HG02588 (cell line): Measurements from ENCODE around the gene LIX1L.
A peak's percentile ranks its signal among the peaks of the same experiment; 100 is the strongest.

ENCODE experiments used
- ATAC-seq: cut with Tn5 transposase; IDR thresholded peaks from one replicate; pipeline ENCODE4 v1.9.1; 2021; ENCODE audit warnings: mild to moderate bottlenecking, moderate library complexity; ENCODE audit not compliant: unreplicated experiment

Gene LIX1L

DNA sequence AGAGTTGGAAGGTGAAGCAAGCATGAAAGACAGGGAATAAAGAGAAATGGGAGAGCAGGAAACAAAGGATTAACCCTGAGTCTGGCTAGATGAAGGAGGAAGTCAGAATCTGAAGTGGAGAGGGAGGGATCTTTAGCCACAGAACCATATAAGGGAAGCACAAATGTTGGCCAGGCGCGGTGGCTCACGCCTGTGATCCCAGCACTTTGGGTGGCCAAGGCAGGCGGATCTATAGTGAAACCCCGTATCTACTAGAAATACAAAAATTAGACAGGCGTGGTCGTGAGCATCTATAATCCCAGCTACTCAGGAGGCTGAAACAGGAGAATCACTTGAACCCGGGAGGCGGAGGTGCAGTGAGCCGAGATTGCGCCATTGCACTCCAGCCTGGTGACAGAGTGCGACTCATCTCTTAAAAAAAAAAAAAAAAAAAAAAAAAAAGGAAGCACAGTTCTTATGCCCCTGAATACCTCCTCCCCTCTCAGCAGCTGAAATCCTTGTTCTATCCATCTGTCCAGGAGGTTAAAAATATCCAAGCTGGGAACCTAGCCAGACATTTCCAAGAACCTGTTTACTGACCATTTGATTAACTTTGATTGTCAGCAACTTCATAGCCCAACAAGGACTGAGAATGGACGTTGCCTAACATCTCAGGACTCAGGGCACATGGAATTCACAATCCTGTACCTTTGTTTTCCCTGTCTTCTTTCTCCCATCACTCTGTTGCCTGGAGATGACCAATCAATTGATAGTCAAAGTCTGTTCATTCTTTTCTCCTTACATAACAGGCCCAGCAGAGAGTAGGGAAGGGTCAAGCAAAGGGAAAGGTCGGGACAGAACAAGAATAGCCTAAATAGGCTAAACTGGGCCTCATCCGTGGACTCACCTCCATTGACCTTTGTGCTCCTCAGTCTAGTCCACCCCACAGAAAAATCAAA is 28.0 kb upstream of the LIX1L start:
- no peak for ATAC-seq

DNA sequence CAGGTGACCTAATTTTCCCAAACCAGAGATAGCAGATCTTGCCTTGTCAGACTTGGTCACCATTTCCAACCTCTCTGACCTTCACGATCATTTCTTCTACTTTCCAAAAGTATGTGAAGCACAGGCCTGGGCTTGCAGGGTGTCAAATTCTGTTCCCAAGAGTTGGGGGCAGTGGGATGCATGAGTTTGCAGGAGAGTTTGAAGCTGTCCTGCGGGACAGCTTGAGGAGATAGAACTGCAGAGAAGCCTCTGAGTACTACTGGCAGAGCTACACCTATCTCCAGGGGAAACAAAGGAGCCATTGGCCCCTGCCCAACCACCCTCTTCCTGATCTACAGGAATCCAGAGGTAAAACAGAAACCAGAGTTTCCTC is 27.3 kb upstream of the LIX1L start:
- ATAC-seq = no peak

DNA sequence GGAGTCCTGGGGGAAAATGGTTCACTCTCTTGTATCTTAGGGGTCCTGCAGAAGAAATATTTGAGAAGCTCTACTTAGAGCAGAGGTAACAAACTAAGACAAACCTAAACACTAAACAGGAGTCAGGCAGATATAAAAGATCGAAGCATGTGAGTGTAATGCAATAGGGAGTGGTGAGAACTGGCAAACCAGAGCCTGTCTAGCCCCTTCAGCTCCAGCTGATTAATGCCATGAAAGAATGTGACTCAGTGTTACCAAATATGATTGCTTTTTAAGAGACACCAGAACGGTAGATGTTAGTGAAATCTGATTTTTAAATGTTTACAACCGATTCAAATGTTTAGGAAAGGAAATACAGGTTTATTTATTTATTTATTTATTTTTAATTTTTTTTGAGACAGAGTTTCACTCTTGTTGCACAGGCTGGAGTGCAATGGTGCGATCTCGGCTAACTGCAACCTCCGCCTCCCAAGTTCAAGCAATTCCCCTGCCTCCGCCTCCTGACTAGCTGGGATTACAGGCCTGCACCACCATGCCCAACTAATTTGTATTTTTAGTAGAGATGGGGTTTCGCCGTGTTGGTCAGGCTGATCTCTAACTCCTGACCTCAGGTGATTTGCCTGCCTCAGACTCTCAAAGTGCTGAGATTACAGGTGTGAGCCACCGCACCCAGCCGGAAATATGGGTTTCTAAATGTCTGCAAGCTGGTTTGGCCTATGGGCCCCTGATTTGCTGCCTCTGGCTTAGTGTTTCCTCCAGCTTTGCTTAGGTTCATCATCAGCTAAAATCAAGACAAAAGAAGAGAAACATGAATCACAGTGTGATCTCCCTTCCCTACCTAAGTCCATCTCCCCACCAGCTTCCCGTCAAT is 26.4 kb upstream of the LIX1L start:
- ATAC-seq = no peak

DNA sequence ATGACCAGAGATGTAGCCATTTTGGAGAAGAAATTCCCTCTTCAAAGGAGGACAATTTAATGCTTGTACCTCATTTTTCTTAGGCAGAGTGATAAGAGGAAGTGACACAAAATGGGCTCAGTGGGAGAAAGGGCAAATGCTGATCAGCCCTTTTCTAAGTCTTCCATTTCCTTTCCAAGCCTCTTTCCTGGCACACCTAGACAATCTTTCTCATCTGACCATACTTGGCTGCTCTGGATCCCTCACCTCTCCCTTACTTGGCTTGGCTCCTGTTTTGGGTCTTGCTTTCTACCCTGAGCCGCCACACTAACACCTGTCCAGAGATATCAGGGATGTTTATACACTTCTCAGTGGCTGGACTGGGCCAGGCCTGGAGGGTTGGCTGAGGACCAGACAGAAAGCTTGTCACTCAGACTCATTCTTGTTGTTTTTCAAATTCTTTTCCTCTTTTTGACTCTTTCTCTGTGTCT is 25.4 kb upstream of the LIX1L start:
- no peak for ATAC-seq

DNA sequence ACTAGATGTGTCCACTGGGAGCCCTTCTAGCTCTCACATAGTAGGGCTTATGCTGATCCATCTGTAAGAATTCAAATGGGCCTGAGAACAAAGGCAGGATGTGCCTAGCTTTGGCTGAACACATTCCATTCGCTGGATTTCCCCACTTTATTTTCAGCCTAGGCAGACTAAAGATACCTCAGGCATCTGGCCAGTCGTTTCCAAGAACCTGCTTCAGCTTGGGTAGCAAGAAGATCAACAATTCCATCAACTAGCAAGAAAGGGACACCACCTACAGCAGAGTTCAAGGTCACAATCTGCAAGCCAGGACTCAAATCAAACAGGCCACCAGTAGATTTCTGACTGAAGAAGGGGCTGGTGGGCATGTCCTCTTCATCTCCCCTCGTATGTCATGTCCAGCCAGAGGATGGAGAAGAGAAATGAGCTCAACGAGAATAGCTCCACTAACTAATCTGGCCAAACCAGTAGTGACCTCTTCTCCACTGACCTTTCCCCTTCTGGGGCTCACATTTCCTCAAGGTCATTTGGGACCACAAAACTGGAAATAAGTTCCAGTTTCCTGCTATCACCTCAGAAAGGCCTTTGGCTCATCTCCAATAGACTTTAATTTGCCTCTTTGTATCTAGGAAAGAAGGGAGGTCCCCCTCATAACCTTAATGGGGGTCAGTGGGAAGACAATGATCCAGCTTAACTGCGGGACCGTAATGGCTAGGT is 24.4 kb upstream of the LIX1L start:
- no peak for ATAC-seq

DNA sequence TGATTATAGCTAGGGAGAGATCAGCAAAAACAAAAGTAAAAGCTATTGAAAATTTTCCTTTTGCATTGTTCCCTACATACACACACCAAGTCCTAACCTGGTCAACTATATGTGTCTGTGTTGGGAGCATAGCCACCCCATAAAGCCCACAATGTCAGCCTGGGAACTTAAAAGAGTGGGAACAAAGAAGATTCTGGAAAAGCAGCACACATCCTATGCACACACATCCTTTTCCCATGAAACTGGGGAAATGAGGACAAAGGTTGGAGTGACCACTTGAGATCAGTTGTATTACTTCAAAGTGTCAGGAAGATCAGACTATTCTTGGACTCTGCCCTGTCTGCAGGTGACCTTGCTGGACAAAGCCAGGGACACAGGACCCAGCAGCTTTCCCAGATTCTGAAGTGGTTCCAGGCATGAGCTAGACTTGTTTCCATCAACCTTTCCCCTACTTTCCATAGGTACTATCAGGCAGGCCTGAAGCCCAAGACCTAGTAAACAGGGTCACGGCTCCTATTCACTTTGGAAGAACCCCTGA is 22.7 kb upstream of the LIX1L start:
- ATAC-seq = no peak

DNA sequence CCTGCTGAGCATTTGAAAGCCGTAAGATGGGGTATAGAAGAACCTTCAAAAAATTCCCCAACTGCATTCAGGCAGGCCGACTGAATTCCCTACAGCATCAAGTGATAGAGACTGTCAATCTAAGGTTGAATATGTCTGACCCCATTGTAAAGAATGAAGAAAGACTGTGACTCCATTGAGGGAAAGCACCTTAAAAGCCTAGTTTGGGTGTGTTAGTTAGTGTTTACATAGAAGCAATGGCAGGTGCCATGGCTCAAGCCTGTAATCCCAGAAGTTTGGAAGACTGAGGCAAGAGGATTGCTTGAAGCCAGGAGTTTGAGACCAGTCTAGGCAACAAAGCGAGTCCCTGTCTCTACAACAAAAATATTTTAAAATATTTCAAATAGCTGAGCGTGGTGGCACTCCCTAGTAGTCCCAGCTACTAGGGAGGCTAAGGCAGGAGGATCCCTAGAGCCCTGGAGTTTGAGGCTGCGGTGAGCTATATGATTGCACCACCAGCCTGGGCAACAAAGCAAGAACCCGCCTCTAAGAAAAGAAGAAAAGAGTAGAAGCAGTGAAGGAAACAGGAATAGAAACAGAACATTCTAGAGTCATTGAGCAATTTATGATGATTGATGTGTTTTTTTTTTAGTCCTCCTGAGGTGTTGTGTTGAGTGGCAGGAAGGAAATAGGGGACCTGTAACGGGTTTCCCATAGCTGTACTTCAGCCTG is 22.1 kb upstream of the LIX1L start:
- no peak for ATAC-seq

DNA sequence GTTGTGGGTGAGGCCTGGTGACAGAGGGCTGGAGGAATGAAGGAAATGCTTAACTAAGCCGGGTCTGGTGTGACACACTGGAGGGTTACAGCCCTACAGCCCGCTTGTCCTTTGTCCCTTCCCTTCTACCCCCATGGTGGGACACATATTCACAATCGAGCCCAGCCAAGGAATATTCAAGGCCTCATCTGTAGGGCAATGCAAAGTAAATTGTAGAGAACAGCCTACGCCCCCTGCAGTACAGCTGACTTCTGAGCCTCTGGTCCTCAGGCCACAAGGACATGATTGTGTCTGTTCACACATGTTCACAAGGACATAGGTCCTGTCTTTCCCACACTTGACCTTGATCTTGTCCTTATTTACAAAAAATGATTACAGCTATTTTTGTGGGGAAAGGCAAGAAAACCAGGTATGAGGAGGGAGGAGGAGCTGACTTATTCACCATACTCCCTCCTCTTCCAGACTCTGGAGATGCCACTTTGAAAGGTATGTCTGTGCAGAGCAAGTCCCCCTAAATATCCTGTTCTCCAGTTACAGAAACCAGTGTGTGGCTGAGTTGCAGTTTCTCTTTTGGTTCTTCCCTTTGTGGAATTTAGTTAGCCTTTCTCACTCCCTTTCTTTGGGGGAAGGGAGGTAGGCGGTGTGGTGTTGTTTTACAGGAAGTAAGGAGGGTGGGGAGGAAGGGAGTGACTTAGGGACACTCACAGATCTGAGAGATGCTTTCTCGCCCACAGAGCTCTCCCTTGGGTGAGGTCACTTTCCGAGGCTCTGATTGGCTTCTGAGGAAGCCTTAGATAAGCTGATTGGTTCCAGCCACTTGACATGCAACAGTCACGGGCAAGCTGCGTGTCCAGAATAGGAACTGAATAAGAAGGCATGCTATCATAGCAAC is 21.3 kb upstream of the LIX1L start:
- ATAC-seq = peak; percentile 91

DNA sequence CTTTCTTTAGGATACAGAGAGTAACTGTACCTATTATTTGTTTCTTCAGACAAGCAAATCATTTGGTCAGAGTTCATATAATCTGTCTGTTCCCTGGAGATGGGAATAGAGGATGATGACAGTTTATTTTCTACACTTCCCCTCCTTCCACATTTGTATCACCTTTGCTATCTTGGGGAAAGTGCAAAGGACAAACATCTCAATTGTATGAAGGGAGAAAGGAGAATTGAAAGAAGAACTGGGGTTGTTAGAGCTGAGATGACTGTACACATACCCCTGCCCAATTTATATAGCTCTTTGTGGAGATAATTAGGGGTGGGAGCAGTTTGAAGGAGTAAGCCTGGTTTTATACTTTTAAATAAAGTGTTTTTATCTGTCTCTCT is 20.6 kb upstream of the LIX1L start:
- ATAC-seq = no peak

DNA sequence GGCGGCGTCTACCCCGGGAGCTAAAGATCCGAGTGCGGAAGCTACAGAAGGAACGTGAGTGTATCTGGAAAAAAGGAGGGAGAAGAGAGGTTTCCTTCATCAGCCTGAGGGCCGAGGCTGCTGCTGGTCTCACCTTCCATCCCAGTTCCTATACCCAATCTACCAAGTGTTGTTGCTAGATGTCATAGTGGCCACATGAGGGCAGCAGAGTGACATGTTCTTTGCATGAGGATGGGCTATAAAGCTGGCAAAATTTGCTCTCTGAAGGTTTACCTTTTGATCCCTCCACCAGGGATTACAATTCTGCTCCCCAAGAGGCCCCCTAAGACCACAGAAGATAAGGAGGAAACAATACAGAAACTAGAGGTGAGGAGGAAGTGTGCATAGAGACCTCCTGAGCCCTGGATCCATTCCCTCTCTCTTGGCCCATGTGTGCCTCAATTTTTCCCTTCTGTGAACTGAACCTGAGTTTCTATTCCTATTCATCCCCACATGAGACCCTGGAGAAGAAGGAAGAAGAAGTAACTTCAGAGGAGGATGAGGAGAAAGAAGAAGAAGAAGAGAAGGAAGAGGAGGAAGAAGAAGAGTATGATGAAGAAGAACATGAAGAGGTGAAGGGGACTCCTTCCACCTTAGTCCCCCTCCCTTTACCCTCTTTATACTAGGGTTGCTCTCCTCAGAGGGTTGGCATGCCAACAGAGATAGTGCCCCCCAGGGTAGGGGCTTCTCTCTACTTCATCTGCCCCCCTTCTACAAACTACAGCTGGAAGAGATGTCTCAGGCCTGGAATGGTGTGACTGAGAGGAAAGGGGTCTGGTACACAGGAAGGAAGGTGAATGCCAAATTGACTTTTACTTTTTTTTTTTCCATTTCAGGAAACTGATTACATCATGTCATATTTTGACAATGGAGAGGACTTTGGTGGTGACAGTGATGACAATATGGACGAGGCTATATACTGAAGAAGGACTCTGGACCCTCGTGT is 20.0 kb upstream of the LIX1L start:
- no peak for ATAC-seq

DNA sequence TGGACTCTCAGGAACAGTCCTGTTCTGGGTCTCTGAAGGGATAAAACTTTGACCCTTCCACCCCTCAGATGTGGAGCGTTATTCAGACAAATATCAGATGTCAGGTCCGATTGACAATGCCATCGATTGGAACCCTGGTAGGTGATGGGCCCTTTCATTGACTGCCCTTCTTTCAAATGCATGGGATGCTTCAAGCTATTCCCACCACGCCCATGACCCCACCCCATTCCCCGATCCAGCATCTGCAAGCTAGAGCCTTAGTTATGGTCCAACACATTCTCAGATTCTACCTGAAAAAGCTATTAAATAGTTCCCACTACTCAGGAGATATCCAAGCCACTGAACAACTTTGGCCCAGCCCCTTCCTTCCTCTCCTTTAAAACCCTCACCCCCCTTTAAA is 19.2 kb upstream of the LIX1L start:
- ATAC-seq = no peak

DNA sequence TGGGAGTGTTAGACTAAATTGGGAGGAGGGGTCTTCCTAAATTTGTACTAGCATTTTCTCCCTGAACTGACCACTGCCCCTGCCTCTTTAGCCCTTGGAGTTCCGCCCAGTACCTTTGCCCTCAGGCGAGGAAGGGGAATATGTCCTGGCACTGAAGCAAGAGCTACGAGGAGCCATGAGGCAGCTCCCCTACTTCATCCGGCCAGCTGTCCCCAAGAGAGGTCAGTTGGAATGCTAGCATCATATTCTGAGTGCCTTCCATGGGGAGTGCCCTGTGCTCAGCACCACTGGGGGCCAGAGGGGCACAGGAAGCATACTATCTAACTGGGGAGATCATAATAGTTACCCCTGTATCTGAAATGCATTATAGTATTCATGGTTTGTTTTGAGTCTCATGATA is 17.4 kb upstream of the LIX1L start:
- no peak for ATAC-seq

DNA sequence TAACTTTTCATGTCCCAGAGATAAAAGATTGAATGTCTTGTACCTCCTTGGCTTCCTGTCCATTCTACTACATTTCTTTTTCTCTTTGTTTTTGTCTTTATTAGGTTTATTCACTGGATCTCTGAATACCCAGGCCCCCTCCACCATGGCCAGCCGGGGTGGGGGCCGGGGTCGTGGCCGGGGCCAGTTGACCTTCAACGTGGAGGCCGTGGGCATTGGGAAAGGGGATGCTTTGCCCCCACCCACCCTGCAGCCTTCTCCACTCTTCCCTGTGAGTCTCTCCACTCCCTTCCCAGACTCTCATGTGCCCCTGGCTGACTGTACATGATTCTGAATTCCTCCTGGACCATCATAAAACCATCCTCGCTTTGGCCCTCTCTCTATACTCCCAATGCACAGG is 16.9 kb upstream of the LIX1L start:
- ATAC-seq = no peak

DNA sequence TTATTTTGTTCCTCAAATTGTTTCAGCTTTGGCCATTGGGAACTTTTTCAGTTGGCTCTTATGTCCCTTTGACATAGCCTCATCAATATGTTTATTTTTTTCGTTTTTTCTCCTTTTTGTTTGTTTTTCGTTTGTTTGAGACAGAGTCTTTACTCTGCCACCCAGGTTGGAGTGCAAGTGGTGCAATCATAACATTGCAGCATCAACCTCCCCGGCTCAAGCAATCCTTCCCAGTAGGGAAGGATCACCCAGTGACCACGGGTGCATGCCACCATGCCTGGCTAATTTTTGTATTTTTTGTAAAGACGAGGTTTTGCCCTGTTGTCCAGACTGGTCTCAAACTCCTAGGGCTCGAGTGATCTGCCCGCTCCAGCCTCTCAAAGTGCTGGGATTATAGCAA is 14.8 kb upstream of the LIX1L start:
- no peak for ATAC-seq

DNA sequence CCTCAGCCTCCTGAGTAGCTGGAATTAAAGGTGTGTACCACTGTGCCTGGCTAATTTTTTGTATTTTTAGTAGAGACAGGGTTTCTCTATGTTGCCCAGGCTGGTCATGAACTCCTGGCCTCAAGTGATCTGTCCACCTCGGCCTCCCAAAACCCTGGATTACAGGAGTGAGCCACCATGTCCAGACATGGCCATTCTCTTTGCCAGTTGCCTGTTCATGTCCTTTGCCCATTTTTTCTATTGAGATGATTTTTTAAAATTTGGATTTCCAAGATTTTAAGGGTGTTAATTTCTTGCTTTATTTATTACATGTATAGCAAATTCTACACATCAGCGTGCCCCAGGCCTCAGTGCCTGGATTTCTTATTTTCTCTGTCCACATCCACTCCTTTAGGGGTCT is 9.5 kb upstream of the LIX1L start:
- no peak for ATAC-seq

DNA sequence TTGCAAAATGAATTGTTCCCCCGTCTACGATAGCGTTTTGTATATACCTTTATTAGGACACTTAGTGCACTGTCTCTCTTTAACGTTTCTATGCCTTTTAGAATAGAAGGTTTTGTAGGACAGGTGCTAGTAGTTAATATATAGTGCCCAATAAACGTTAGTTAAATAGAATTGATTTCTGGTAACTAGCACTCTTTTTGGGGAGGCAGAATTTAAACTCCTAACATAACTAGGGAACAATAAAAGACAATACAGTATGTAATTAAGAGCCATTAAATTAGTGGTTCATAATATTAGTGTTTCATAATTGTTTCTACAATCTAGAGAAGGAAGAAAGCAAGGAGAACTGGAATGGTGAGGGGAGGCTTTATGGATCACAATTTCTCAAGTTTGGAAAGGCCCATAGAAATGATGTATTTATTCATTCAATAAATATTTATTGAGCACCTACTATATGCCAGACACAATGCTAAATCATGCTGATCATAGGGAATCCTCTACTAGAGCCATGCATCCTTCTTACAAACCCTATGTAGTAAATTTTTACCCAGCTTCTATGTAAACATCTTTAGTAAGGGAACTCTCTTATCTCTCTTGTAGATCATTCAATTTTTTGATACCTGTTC is 7.4 kb upstream of the LIX1L start:
- no peak for ATAC-seq

DNA sequence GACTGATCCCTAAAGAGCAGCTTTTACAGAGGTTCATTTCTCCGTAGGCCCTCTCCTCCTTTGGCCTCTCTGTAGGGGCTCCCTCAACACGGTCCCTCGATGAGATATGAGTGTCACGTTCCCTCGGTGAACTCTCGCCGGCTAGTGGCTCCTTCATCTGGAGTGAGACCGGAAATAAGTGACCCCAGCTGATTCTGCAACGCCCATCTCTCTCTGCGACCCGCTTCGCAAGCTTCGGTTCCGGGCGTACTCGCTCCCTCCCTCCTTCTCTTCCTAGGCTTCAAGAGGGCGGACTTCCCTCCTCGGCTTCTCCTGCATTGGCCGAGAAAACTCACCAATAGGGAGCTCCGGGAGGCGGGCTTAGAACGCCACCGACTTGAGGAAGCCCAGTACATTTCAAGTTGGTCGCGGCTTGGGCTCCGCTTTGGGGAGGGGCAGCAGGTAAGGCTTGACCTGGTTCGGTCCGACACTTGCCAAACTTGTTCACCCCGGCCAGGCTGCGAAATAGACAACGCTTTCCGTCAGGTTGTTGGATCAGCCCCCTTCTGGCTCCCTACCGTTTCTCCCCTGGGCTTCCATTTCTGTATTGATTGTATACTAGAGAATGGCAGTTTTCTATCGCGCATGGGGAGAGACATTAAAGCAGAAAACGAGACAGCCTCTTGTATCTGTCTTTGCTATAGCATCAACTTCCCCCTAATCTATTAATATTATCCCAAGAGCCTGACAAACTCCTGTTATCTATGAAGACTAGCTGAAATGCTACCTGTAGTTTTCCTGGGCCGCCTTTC is 6.7 kb upstream of the LIX1L start, which contains the start of the genes ANKRD34A and POLR3GL:
TSS of gene ANKRD34A (minus strand) at position 248 of the 791 bp plus-strand sequence. CDS start 2,816 bp downstream, outside the sequence.
TSS of gene POLR3GL (plus strand) at position 363 of the 791 bp plus-strand sequence. CDS start 10,176 bp downstream, outside the sequence.
- ATAC-seq = peak; percentile 89
